ENCODE data around the gene TMEM132A.

Gene TMEM132A, protein sequence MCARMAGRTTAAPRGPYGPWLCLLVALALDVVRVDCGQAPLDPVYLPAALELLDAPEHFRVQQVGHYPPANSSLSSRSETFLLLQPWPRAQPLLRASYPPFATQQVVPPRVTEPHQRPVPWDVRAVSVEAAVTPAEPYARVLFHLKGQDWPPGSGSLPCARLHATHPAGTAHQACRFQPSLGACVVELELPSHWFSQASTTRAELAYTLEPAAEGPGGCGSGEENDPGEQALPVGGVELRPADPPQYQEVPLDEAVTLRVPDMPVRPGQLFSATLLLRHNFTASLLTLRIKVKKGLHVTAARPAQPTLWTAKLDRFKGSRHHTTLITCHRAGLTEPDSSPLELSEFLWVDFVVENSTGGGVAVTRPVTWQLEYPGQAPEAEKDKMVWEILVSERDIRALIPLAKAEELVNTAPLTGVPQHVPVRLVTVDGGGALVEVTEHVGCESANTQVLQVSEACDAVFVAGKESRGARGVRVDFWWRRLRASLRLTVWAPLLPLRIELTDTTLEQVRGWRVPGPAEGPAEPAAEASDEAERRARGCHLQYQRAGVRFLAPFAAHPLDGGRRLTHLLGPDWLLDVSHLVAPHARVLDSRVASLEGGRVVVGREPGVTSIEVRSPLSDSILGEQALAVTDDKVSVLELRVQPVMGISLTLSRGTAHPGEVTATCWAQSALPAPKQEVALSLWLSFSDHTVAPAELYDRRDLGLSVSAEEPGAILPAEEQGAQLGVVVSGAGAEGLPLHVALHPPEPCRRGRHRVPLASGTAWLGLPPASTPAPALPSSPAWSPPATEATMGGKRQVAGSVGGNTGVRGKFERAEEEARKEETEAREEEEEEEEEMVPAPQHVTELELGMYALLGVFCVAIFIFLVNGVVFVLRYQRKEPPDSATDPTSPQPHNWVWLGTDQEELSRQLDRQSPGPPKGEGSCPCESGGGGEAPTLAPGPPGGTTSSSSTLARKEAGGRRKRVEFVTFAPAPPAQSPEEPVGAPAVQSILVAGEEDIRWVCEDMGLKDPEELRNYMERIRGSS

DNA sequence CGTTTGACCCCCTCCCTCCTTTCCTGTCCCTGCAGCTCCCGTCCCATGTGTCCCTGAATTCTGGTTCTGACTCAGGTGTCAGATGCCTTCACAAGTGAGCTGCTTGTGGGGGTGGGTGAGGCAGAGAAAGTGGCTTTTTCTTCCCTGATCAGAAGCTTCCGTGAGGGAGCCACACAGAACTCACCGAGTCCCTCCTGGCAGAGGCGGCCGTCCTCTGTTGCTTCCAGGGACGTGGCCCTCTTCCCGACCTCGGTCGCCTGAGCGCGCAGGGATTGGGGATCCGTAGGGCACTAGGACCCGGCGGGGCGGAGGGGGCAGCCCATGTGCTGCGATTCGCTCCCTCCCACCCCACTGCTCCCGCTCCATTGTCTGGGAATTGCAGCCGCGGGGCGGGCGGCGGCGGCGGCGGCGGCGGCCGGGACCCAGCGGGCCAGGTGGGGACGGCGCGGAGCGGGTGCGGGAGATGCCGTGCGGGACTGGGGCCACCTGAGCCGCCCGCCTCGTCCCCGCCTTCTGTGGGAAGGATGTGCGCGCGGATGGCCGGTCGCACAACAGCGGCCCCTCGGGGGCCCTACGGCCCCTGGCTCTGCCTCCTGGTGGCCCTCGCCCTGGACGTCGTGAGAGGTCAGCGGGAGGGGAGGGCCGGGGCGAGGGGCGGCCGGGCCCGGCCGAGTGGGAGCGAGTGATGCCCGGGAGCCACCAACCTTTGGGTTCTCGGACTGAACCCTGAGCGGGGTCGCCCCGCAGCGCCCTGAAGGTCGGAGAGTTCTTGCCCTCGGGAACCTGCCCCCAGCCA is at the start of gene TMEM132A:
TSS of gene TMEM132A (plus strand) at position 351 of the 796 bp plus-strand sequence. CDS start at position 525, 174 bp downstream.
- no peak for DNase-seq (ENCODE audit: low read depth in 2 of 2)

DNA sequence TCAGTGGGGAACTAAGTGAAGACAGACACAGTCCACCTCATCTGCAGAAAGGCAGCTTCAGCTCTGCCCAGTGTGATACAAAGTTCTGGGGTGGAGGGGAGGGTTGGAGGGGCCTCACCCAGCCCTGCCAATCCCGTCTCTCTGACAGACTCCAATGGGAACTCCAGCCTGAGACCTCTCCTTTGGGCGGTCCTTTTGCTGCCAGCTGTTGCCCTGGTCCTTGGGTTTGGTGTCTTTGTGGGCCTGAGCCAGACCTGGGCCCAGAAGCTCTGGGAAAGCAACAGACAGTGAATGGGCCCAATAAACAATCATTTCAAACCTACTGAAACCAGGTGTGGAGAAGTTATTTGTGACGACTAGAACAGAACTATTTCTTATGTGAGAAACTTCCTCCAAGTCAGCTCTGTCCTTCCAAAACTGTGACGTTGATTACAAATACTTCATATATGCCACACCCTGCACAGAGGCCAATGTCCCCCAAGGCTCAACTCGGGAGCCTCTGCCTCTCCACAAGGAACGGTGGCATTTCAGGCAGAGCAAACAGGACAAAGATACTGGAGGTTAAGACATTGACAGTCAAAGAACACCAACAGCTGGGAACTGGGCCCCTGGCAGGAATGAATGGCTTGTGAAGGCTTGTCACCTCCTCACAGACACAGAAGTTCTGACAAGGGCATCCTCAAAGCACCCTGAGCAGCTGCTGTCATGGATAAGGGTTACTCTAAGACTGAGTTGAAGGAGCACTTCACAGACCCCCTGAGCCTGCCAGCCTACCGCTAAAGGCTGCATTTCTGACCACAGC is 48.7 kb upstream of the TMEM132A start:
- DNase-seq (ENCODE audit: low read depth in 2 of 2) = no peak

DNA sequence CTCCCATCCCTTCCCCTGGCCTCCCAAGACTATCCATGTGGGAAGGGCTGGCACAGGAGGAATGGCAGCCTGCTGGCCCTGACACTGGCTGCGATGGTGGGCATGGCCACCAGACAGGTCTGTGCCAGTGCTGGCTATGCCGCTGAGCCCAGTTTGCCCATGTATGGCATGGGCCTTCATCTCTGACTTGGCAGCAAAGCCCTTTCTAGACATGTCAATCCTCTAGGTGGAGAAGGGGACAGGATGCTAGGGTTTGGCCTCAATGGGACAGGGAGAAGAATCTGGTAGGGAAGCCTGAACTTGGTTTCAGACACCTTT is 48.1 kb upstream of the TMEM132A start:
- DNase-seq (ENCODE audit: low read depth in 2 of 2) = no peak

DNA sequence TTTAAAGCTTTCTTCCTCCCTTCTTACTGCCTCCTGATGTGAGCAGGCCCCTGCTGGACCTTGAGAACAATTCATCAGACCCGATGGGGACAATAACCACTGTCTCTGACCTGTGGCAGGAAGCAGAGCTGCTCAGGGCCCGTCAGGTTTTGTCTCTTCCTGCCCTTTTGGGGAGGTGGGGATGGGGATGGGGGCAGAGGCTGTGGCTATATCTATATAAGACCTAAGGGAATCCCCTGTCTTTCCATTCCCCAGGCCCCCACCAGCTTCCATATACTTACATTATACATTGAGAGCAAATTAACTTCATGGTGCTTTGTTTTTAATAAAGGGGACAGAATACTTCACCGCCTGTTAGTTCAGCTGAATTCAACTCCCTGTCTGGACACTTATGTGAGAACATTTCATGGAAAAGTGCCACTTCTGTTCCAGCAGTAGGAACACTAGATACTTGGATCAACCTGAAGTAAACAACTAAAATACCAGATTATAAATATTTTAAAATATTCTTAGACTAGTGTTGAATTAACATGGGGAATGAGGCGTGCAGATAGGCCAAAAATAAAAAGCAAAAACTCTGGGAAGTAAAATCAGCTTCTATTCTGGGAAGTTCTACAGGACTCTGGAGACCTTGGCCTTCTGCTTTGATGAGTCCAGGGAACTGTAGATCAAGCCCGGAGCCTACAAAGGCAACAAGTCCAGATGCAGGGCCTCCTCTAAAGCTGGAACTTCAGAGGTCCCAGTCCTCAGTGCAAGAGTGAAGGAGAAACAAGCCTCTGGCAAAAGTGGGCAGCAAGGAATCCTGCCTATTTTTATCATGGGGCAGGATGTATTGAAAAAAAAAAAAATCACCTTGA is 45.8 kb upstream of the TMEM132A start:
- no peak for DNase-seq (ENCODE audit: low read depth in 2 of 2)

DNA sequence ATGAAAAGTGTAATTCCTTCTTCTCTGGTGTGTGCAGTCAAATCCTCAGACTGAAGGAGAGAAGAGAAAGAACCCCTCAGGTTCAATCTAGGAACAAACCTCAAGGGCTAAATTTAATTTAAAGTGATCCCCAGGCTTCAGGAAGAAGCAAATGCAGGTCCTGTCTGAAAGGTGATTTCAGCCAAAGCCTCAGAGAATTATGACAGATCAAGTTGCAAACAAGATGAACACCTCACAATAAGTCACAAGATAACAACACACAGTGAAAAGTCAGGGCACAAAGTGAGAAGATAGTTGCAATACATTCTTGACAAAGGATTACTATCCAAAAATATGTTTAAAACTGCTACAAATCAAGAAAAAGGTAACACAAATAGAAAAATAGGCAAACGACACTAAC is 45.2 kb upstream of the TMEM132A start:
- no peak for DNase-seq (ENCODE audit: low read depth in 2 of 2)

DNA sequence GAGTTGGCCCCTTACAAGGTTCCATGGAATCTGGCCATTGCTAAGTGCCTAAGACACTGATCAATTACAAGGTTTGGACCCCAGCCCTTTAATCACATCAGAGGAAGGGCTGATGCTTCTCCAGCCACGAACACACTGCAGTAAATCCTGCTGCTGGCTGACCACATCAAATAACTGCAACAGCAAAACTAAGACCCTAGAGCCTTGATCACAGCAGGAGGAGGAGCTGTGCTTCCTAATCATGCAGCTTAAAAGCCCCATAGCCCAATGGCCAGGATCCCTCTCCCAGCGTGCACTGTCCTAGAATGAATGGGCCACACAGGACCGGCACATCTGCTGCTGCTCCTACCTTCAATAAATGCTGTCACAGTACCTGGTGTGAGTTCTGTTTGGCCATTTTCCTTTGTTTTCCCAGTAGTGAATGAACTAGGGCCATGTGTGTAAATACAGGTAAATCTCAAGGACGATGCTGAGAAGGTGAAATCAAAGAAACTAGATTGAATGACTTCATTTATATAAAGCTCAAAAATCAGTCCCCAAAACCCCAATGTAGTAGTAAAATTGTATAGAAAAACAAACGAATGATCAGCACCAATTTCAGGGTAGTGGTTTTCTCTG is 44.2 kb upstream of the TMEM132A start:
- no peak for DNase-seq (ENCODE audit: low read depth in 2 of 2)

DNA sequence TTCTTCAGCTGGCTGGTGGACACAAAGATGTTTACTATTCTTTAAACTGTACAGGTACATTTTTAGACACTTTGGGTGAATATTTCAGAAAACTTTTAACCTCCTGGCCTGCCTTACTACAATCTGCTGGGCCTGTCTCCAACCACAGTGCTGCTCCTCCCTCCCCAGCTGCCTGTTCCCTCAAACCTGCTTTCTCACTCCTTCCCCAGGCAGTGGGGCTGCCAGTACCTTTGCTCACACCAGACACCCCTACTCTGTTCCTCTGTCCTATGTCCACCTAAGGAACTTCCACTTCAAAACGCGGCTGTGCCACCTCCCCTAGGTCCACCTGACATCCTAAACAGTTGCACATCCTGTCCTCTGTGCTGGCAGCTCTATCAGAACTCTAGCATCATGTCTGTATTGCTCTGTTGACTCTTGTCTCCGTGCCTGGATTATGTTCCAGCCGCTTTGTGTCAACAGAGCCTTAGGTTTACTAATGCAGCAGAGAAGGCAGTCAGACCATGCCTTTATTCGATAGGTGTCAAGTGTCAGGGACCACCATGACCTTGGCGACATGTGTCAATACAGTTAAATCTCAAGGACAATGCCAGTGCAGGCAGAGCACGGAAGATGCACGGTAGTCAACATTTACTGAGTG is 43.5 kb upstream of the TMEM132A start:
- no peak for DNase-seq (ENCODE audit: low read depth in 2 of 2)

DNA sequence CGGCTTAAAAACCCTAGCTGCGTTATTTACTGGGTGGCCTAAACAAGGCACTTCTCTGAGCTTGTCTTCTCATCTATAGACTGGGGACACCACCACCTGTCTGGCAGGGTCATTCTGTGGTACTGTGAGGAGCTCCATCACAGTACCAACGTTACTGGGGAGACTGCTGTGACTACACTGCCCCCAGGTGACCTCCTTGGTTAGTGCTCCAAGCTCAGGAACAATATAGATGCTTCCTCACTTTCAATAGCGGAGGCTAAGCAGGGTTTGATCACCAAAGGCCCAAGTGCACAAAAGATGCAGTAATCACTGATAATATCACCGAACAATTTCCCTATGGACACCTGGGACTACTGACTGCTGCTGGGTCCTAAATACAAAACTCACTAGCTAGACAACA is 36.7 kb upstream of the TMEM132A start:
- DNase-seq (ENCODE audit: low read depth in 2 of 2) = peak in 1 of 2 donors; percentile 16

DNA sequence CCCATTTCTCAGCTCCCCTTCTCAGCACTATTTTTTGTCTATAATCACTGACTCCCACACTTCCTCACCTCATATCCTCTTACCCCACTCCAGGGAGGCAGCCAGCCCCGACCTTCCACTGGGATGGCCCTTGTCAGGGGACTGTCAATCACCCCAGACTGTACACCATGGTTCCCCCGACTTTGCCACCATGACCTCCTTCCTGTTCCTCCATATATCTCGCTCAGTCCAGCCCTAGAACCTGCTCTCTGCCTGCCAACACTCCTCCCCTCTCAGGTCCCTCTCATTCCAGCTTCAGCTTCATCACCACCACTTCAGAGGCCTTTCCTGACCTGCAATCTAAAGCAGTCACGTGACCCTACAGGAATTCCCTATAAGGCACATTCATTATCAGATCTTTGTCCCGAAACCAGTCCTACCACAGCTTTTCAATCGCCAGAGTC is 34.4 kb upstream of the TMEM132A start:
- no peak for DNase-seq (ENCODE audit: low read depth in 2 of 2)

DNA sequence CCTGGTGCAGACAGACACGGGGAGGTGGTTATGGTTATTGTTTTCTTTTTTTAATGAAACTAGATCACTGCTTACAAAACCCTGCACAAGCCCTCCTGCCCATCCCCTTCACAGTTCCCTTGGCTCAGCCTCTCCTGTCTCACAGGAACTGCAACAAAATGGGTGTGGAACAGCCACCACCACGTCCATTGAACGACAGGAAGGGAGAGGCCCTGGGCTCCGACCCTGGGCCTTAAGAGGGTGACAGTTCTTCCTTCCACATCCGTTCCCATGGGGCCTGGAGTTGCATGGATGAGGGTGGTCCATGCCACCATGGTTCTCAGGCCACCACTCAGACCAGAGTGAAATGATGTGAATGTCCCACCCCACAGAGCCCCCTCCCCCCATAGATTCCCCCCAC is 33.6 kb upstream of the TMEM132A start:
- no peak for DNase-seq (ENCODE audit: low read depth in 2 of 2)

DNA sequence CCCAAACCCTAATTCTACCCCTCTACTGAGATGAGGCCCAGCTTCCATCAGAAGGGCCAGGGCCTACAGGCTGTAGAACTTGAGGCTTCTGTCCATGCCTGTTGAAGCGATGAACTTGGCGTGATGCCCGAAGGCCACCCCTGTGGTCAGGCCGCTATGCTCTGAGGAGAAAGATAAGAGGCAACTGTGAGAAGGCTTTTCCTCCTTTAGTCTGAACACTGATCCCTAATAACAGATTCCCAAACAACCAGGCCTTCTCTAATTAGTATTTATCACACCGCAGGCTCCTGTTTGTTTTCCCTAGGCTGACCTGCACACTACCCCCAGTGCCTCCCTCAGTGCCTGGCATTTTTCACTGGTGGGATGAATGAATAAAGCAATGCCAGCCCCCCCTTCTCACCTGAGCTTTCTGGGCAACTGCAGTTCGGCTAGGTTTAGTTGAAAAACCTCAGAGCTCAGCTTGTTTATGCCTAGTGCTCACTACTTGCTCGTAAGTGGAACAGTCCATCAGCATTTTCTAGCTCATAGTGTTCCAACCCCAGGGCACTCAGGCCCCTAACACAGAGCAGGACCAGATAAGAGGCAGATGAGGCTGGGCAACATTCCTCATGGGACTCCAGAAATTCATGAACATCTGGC is 33.0 kb upstream of the TMEM132A start:
- DNase-seq (ENCODE audit: low read depth in 2 of 2) = no peak

DNA sequence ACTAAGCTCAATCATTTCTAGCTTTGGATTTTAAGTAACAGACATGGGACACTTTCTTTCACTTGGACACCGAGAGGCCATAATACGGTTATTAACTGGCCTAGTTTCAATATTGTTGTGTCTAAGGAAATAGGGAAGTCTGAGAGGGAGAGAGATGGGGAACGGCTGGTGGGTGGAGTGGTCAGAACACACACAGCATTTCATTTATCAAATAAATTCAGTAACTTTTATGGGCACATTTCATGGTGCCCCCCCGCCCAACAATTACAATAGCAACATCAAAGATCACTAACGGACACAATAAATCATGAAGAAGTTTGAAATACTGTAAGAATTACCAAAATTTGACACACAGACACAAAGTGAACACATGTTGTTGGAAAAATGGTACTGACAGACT is 28.6 kb upstream of the TMEM132A start:
- no peak for DNase-seq (ENCODE audit: low read depth in 2 of 2)

DNA sequence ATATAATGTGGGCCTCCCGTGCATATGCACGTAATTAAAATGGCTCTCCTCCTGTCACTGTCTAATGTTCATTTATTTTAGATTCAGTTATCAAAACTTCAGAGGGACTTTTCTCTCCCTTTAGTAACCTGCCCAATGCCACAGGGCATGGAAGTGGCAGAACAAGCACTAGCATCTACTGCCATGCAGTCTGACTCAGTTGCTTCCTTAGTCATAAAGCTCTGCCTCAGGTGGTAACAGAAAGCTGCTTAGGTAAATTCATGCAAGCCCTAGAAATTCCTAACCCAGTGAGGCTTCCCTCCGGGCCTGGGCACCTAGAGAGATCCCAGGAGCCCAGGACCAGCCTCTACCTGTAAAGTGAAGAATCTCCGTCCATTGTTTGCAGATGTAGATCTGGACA is 26.8 kb upstream of the TMEM132A start:
- DNase-seq (ENCODE audit: low read depth in 2 of 2) = no peak

DNA sequence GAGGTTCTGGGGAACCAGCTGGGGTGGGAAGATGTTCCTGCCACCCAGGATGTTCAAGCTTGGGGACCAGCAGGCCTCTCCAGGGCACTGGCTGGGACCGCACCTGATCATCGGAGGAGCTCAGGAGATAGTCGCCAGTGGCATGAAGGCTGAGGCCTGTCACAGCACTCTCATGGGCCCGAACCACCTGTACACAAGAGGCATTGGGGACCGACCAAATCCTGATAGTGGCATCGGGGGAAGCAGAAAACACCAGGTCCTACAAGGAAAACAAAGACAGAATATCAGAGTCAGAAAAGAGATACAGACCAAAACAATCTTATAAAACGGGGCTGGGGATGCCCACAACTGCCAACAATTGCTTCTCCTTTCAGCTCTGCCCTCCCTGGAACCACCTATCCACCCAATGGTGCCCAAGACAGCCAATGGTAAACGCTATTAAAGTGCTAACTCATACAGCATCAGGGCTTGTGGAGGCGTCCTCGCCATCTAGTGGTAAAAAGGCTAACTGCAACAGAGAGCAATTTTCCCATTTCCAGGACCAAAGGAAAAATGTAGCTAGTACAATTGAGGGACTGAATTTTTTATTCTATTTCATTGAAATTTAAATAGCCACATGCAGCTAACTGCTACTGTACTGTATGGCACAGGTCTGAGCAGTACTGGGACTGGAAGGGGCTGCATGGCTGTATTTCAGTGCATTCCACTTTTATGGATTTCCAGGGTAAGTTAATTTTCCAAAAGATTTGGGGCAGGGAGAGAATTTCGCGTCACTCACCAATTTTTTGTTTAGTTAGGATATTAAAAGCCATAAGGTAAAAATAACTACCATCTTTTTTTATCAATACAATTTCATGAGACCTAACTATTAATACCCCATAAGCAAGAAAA is 25.0 kb upstream of the TMEM132A start:
- no peak for DNase-seq (ENCODE audit: low read depth in 2 of 2)

DNA sequence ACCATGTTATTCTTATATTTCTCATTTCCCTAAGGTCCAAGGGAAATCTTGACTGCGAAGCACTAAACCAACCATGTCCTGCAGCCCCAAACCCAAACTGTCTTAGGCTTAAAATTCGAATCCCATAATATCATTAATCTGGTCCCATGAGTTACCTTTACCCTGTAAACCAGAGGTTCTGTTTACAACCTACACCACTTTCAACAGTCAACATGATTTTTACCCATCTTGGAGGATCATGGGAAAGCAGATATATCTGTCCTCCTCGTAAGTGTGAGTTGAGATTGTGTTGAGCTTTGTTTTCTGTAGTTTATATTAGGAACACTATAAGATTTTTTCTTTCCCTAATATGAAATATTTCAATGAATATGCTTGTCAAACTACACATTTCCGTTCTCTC is 24.3 kb upstream of the TMEM132A start:
- DNase-seq (ENCODE audit: low read depth in 2 of 2) = no peak

DNA sequence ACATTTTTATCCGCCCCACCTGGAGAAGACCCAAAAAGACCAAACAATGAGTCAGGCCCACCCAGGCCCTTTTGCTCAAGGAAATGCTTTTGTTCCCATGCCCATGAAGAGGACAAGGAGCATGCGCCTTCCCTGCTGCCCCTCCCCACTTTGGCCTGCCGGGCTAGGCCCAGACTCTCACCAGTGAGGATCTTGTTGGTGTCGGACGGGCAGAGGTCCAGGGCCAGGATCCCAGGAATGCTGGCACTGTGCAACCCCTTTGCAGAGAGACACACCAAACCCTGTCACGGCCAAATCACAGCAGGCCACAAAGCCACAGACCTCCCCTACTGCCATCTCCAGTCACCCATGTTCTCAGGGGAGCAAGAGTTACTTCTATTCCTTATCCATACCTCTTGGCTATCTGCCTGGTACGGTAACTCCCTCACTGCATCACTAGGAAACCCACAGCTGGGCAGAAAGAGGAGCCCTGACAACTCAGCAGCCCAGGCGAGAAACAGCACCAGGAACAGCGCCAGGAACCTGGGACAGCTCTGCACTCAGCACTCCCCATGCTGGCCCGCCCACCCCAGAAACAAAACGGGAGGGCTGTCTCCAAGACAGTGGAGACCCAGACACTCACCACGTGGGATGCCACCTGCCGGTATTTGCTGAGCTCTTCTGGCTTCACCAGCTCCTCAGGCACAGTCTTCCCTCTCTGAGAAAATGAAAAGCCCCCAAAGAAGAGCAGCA is 23.4 kb upstream of the TMEM132A start:
- DNase-seq (ENCODE audit: low read depth in 2 of 2) = no peak

DNA sequence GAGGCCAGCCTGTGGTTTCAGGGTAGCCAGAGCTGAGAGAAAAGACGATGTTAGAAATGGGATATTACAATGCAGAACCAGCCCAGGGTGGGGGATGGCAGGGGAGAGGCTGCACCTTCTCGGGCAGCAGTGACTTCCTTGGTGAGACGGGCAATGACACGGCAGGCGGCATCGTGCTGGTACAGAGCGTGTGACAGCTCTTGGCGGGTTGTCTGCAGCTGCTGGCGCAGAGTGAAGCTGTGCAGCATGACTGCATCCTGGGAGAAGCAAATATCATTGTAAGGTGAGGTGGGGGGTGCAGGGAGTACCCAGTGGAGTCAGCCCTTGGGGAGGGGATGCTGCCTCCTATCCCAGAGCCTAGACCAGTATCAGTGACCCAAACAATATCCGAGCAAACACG is 21.6 kb upstream of the TMEM132A start:
- no peak for DNase-seq (ENCODE audit: low read depth in 2 of 2)
